Endothelial cell (in vitro differentiated cells): ENCODE measurements around the gene GPC5. TPM values are rescaled to one million over a fixed set of nuclear protein-coding genes. Genes with fewer than 3 reads are reported as not detected.

Experiments
- DNase-seq: peaks from one replicate; pipeline ENCODE4 v3.0.0; 2021; ENCODE audit warnings: low spot score
- H3K27ac Mint-ChIP-seq: one replicate; pipeline ENCODE4 v1.8.0; 2021; ENCODE audit warnings: mixed read lengths, inconsistent platforms; ENCODE audit not compliant: unreplicated experiment
- H3K27me3 Mint-ChIP-seq: one replicate; pipeline ENCODE4 v1.8.0; 2021; ENCODE audit warnings: mild to moderate bottlenecking, moderate library complexity, mixed read lengths, inconsistent platforms; ENCODE audit not compliant: unreplicated experiment
- H3K36me3 Mint-ChIP-seq: one replicate; pipeline ENCODE4 v1.8.0; 2021; ENCODE audit warnings: mild to moderate bottlenecking, low read depth, mixed read lengths, inconsistent platforms; ENCODE audit not compliant: unreplicated experiment
- H3K4me1 Mint-ChIP-seq: one replicate; pipeline ENCODE4 v1.8.0; 2021; ENCODE audit warnings: mild to moderate bottlenecking, mixed read lengths, inconsistent platforms; ENCODE audit not compliant: unreplicated experiment
- H3K4me3 Mint-ChIP-seq: one replicate; pipeline ENCODE4 v1.8.0; 2021; ENCODE audit warnings: mild to moderate bottlenecking, mixed read lengths, inconsistent platforms; ENCODE audit not compliant: unreplicated experiment
- H3K9me3 Mint-ChIP-seq: one replicate; pipeline ENCODE4 v1.8.0; 2021; ENCODE audit warnings: mixed read lengths, inconsistent platforms; ENCODE audit not compliant: unreplicated experiment
- total RNA-seq: library from RNA; stranded (reverse); fragmentation: NEBNext Ultra II Directional; extraction: Animal tissue kit (Norgen Biotek cat#: 25700); gene quantifications from one replicate; pipeline ENCODE4 v1.2.1, GENCODE V29; 2021; ENCODE audit not compliant: unreplicated experiment
- TF ChIP-seq, protein P1 (sequence below): fragments of 200-600 bp; sonication (generic); IDR thresholded peaks from one replicate; pipeline ENCODE4 v1.5.0; 2021; ENCODE audit warnings: antibody characterized with exemption; ENCODE audit not compliant: unreplicated experiment

Gene GPC5
- total RNA-seq, 1 donor from 2014 or later, result not detected

DNA sequence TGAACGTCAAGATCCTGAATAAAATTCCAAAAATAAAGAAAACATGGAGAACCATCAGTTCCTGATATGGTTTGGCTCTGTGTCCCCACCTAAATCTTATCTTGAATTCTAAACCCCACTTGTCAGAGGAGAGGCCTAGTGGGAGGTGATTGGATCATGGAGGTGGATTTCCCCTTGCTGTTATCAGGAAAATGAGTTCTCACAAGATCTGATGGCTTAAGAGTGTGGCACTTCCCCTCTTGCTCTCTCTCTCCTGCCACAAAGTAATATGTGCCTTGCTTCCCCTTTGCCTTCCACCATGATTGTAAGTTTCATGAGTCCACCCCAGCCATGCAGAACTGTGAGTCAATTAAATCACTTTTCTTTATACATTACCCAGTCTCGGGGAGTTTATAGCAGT lies 827.4 kb downstream of the GPC5 start:
- Mint-ChIP-seq H3K27me3 (peaks cover 1% of the 10 kb centered on the region), H3K4me3 (no peak overlapping the region), H3K9me3 (no peaks in the 10 kb centered on the region), H3K27ac (no peak overlapping the region), H3K36me3 (no peaks in the 10 kb centered on the region), H3K4me1 (peaks cover 7% of the 10 kb centered on the region)
- no peak for DNase-seq
- TF ChIP-seq, protein P1, sequence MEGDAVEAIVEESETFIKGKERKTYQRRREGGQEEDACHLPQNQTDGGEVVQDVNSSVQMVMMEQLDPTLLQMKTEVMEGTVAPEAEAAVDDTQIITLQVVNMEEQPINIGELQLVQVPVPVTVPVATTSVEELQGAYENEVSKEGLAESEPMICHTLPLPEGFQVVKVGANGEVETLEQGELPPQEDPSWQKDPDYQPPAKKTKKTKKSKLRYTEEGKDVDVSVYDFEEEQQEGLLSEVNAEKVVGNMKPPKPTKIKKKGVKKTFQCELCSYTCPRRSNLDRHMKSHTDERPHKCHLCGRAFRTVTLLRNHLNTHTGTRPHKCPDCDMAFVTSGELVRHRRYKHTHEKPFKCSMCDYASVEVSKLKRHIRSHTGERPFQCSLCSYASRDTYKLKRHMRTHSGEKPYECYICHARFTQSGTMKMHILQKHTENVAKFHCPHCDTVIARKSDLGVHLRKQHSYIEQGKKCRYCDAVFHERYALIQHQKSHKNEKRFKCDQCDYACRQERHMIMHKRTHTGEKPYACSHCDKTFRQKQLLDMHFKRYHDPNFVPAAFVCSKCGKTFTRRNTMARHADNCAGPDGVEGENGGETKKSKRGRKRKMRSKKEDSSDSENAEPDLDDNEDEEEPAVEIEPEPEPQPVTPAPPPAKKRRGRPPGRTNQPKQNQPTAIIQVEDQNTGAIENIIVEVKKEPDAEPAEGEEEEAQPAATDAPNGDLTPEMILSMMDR, result no peak

DNA sequence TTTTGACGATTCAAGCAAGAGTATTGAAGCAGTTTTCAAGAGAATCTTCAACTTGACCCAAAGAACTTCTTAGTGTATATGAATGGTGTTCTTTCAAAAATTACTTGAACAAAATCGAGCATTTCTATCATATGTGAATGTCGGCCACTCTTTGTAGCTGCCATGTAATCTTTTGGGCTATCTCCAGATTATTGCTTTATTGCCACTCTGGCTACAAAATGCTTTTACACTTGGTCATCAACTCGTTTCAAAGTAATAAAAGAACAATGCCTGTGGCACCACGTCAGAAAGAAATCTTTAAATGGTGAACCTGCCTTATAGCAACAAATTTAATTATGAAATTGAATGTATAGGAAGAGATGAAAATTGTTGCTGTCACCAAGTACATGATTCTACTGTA lies 834.5 kb downstream of the GPC5 start:
- H3K4me1 Mint-ChIP-seq, result no peaks in the 10 kb centered on the region
- no peaks in the 10 kb centered on the region for H3K9me3 Mint-ChIP-seq
- no peak for DNase-seq
- no peak overlapping the region for H3K27ac Mint-ChIP-seq
- H3K36me3 Mint-ChIP-seq, result no peaks in the 10 kb centered on the region
- no peak overlapping the region for H3K4me3 Mint-ChIP-seq
- TF ChIP-seq, protein P1, result no peak
- no peaks in the 10 kb centered on the region for H3K27me3 Mint-ChIP-seq

DNA sequence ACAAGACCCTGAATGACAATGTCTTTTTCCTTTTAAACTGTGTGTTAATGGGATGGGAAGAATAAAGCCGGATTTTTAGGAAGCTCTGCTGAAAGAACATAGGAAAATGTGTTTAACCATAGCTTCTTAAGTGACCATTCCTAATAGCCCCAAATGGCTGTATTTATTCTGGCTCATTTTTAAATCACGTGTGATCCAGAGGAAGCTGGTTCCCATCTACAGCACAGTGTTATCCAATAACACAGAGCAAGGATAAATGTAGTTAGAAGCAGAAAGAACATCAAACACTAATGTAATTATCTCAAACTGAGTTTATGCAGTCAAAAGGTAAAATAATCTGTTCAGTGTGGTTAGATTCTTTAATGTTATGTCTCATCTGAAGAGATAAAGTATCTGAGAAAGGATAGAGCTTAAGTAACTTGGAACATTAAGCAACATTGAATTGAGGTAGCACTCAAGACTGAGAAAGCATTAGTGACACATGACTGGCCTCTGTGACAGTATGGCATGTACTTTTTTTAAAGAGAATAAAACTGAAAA lies 853.3 kb downstream of the GPC5 start:
- no peaks in the 10 kb centered on the region for H3K36me3 Mint-ChIP-seq
- TF ChIP-seq, protein P1, result no peak
- no peak overlapping the region for H3K4me3 Mint-ChIP-seq
- no peaks in the 10 kb centered on the region for H3K9me3 Mint-ChIP-seq
- no peak for DNase-seq
- H3K27ac Mint-ChIP-seq, result no peak overlapping the region
- no peaks in the 10 kb centered on the region for H3K4me1 Mint-ChIP-seq
- H3K27me3 Mint-ChIP-seq, result no peaks in the 10 kb centered on the region

DNA sequence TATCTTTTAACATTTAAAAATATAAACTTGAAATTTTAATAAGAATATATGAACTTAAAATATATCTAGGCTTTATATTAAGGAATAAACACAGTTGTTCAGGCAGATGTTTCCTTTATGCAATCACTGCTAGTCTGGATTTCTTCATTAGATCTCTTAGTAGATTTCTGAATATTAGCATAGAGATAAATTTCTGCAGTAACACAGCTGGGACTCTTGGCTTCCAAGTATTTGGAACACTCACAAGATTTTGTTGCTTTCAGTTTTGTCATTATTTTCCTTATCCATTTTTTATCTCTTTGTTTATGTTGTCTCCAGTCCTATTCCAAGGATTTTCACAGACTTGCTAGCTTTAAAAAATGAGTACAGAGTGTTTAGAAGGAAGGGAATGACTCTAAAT lies 857.1 kb downstream of the GPC5 start:
- H3K4me1 Mint-ChIP-seq, result no peaks in the 10 kb centered on the region
- H3K27ac Mint-ChIP-seq, result no peak overlapping the region
- no peaks in the 10 kb centered on the region for H3K36me3 Mint-ChIP-seq
- H3K4me3 Mint-ChIP-seq, result no peak overlapping the region
- no peaks in the 10 kb centered on the region for H3K27me3 Mint-ChIP-seq
- TF ChIP-seq, protein P1, result no peak
- DNase-seq, result no peak
- no peaks in the 10 kb centered on the region for H3K9me3 Mint-ChIP-seq

DNA sequence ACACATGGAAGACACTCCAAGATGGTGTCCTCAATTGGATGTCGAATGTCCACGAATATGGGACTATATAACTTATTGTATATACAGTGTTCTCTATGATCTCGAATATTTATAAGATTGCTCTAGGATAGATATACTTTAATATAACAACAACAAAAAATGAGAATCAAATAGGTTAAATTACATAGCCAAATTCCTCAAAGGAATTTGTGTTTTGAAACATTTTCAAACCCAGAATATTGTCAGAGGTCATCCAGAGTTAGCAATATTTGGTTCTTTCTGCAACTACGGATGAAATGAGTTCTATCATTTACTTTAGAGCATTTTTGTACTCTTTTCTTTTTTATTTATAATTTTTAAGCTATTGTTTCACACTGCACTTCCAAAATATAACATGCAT lies 857.8 kb downstream of the GPC5 start:
- Mint-ChIP-seq H3K27ac (no peak overlapping the region), H3K4me1 (no peaks in the 10 kb centered on the region), H3K36me3 (no peaks in the 10 kb centered on the region), H3K4me3 (no peak overlapping the region), H3K27me3 (no peaks in the 10 kb centered on the region), H3K9me3 (no peaks in the 10 kb centered on the region)
- TF ChIP-seq, protein P1, result no peak
- no peak for DNase-seq
